Activated CD8-positive, alpha-beta memory T cell treated with anti-CD3 and anti-CD28 coated beads for 24 hours (primary cell): ENCODE results near the gene SRPK3.

Source experiments
- DNase-seq: peaks from one replicate; pipeline ENCODE4 v3.0.0-alpha.2; 2020

The SRPK3 gene

DNA sequence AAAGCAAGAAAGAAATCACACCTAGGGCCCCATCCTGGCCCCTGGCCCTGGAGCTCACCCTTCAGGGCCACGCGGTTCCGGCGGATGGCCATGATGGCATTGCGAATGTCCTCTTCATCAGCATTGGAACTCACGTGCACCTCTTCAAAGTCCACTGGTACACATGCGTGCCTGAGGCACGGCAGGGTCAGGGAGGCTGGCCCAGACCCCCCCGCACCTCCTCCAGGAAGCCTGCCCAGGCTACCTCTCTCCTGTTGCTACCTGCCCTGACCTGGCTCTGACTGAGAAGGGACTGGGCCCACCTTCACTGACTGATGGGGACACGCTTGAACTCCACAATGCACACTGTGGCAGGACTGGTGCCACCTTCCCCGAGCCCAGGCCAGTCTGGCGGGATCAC is 8.8 kb downstream of the SRPK3 start:
- DNase-seq = no peak

GRCh38 chrX:153791104-153791852 is 10.4 kb downstream of the SRPK3 start:
- DNase-seq = no peak

DNA sequence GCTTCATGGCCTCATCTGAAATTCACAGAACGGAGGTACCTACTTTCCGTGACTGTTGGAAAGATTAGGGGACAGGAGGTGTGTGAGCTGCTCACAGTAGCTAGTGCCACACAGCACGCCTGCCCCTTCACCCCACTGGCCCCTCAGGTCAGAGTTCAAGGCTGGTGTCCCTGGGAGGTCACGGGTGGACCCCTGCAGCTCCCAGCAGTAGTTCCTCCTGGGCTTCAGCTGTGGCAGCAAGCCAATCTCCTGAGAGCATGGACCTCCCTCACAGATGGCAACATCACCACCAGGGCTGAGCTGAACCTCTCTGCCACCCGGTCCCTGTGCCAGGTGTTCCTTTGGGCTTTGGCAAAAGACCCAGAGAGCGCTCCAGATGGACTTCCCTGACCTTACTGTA is 11.5 kb downstream of the SRPK3 start:
- no peak for DNase-seq

GRCh38 chrX:153793291-153793690 is 12.4 kb downstream of the SRPK3 start:
- DNase-seq = no peak

DNA sequence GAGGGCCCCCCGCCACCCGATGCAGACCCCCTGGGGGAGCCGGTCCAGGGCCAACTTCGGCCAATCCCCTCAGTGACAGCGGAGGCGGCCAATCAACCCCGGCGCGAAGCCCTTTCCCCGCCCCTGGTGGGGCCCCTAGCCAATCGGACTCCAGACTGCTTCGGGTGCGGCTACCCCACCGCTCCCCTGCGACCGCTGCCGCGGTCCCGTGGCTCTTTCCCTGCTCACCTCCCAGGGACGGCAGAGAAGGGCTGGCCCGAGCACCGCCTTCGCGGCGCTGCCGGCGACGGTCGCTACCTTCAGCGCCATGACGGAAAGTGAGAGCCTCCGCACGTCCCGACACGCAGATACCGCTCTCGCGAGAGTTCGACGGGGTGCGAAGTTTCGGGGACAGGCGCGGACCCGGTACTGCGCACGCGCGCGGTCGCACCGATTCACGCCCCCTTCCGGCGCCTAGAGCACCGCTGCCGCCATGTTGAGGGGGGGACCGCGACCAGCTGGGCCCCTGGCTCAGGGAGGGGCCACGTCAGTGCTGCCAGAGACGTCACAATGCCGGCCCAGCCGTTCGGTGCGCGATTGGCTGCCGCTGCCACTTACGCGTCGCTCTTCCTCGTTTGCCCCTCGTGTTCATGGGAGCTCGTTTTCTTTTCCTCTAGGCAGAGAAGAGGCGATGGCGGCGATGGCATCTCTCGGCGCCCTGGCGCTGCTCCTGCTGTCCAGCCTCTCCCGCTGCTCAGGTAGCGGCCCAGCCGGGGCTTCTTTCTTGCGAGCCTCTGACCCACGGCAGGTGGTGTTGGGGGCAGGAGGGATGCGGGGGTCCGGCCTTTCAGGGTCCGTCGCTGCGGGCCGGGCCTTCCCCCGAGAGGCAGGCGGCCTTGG is 13.4 kb downstream of the SRPK3 start, which contains the start of the genes IDH3G and SSR4:
IDH3G (minus strand) TSS at position 358 of the 879 bp plus-strand sequence; CDS start at position 309, 49 bp downstream.
SSR4 (plus strand) TSS at position 651 of the 879 bp plus-strand sequence; CDS start at position 671, 20 bp downstream.
- peak; percentile 95 for DNase-seq

DNA sequence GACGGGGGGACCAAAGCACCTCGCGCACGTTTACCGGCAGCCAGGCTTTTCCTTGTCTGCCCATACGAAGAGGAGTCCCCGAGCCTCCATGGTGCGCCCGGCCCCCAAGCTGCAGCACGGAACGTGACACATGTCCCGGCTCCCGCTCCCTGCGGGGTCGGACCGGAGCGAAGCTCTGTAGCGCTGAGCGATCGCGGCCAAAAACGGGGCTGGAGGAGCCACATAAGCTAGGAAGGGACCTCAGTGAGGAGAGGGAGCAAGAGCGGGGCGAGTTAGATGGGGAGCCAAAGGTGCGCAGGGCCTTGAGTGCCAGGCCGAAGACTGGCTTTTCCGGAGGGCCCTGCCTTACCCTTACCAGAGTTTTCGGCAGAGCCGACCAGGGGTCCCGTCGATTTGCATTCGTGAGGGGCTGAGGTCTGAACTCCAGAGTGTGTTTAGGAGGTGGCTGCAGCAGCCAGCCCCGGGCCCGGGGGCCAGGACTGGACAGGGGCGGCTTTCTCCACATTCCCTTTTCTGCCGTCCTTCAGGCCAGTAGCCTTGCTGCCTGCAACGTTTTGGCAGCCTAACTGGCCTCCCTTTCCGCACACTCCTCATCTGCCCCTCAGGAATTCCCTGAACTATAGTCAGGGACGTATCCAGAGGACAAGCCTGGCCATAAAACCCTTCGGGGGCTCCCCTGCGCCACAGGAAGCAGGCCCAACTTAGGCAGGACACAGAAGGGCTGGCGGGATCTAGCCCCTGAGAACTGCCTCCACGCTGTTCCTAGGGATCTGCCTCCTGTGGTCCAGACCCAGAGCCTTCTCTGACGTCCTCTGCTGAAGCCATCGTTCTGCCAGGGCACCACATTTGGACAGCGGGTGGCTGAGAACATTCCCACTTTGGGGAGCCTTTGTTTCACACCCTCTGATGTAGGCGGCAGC is 14.3 kb downstream of the SRPK3 start:
- DNase-seq = no peak

GRCh38 chrX:153797415-153798015 is 16.7 kb downstream of the SRPK3 start:
- DNase-seq = no peak

GRCh38 chrX:153799326-153799725 is 18.5 kb downstream of the SRPK3 start:
- no peak for DNase-seq

DNA sequence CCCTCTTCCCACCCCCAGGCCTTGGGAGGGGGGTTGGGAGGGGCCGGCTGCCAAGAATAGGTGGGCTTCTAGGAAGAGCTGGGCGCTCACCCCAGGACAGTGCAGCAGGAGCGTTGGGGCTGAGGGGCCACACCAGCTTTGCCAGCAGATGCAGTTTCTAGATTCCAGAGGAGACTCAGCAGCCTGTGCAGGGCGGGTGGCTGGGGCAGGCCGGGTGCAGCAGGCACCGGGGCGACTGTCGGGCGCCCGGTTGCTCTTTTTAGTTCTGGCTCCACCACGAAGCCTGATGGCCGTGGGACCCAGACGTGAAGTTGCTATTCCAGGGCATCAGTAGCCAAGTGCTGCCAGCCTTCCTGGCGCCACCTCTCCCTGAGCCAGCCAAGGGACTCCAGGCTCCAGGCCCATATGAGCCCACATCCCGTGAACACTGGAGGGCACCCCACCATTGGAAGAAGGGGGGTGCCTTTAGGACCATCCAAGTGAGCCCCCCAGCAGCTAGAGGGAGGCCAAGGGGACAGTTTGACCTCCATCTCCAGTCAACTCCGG is 19.4 kb downstream of the SRPK3 start:
- DNase-seq = no peak

GRCh38 chrX:153800746-153801145 is 19.9 kb downstream of the SRPK3 start:
- DNase-seq = no peak

DNA sequence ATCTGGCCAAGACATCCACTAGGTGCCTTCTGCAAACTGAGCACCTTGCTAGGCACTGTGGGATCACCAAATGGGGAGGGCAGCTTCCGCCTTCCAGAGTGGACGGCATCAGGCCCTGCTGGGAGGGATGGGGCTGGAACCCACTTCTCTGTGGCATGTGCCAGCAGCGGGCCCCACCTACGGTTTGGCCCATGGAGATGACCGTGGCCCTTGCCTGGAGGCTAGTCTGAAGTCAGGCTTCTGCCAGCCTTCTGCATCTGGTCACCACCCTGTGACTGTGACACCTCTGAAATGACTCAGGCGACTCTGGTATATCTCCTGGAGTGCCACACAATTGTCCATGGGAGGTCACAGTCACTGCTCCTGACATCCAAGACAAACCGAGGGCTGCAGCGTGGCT is 20.8 kb downstream of the SRPK3 start:
- DNase-seq = no peak

DNA sequence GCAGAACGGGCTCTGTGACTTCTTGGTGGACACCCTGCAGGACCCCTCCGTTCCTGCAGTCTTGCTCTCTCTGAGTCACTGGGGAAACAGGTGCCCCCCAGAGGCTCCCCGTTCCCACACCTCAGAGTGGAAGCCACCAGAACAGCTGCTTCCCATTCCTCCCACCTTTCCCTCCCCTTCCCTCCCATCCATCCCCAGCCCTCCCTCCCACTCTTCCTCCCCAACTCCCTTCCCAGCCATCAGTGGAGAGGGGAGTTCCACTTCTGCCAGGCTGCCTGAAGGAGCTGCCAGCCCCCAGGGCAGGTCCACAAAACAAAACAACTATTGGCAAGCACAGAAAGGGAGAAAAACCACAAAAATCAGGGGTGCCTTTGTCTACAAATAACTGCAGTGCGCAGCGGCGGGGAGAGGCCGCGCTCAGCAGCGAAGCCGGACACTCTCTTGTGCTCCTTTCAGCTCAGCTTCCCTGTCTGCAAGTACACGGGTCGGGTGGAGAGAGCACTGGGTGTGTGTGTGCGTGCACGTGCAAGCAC is 21.7 kb downstream of the SRPK3 start:
- DNase-seq = no peak

DNA sequence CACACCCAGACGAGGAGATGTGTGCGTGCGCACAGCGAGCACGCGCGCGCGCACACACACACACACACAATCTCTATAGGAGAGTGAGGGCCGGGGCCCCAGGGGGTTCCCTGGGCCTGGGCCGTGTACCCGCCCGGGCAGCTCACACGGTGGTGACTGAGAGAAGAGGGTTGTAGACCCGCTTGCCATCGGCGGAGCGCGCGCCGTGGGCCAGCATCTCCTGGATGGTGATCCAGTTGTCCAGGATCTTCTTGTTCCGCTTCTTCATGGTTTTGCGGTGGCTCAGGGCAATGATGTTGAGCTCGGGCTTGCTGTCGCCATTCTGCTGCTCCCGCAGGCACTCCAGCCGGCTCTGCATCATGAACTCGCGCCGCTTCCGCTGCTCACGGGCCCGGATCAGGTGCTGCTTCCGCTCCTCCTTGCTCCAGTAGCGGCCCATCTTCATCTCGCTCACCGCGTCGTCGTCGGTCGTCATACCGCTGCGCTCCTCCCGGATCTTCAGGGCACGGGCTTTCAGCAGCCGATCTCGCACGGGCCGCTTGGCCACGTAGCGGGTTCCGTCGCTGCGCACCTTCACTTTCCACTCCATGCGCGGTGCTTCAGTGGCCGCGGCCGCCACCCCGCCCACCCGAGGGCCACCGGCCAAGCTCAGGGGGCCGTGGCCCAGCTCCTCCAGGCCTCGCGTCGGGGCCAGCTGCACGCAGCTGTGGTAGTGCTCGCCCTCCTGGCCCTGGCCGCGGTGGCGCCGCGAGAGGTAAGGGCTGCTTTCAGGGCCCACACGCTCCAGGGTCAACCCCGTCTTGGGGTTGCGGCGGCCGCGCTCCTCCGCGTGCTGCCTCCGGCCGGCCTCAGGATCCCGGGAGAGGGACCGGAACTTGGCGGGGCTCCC is 22.6 kb downstream of the SRPK3 start:
- DNase-seq = no peak

DNA sequence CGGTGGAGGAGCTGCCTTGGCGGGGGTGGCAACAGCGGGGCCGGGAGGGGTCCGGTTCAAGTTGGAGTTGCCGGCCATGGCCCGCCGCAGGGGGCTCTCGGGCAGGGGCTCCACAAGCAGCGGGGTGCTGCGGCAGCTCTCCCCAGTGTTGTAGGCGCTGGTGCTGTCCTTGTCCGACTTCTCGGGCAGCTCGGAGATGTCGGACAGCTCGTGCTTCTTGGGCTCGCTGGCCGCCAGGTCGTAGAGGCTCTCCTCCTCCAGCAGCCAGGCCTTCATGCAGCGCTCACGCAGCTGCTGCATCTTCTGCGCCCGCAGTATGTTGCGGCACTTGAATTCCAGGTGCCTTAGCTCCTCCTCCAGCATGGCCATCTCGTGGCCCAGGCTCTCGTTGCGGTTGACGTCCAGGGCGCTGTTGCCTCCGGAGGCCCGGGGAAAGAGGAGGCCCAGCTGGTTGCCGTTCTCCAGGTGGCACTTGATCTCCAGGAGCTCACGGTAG is 23.3 kb downstream of the SRPK3 start:
- no peak for DNase-seq

DNA sequence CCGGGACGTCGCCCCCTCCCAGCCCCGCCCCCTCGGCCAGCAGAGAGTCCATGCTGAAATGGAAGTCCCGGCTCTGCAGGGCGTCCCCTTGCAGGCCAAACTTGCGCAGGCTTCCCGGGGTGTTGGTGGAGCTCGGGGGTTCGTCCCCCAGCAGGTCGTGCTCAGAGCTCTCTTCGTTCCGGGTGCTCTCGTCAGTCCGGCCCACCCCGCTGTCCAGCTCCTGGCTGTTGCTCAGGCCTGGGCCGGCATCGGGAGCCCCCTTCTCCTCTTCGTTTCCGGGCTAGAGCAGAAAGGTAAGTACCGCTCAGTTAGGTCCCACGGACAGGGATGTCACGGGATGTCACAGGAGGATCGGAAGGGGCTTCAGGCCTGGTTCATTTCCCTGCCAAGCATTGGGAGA is 23.8 kb downstream of the SRPK3 start:
- DNase-seq = no peak

DNA sequence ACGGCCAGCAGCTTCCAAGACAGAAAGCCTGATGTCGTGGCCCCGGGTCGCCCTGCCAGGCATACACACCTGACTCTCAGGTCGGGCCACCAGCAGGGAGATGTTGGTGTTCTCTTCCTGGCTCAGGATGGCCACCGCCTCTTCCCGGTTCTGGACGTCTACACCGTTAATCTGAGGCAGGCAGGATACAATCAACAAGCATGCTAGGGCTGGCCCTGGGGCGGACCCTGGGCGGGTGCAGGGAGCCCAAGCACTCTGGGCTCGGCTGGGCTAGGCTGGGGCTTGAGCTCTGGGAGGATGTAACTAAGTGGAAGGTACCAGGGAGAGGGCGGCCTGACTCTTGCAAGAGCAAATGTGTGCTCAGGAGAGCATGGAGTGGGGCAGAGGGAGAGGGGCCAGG is 24.6 kb downstream of the SRPK3 start:
- DNase-seq = no peak

- no peak for DNase-seq
These were observed 26.2 kb downstream of the SRPK3 start for GRCh38 chrX:153806999-153807575.

- DNase-seq = no peak
These were observed 27.1 kb downstream of the SRPK3 start for GRCh38 chrX:153807976-153808375.

DNA sequence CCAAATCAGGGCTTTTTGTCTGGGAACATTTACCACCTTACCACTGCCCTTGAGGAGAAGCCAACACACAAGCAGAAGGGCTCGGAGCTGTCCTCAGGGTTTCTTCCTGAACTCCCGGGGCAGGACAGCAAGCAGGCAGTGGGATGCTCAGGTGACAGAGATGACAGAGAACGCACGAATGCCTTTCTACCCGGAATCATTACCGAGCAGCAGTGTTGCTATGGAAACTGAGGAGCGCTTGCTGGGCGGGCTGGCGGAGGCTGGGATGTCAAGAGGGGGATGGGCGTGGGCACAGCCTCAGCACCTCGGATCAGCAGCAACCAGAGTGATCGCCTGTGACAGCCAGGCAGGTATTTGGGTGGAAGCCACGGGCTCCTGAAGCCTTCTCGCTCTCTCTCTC is 31.4 kb downstream of the SRPK3 start:
- no peak for DNase-seq

DNA sequence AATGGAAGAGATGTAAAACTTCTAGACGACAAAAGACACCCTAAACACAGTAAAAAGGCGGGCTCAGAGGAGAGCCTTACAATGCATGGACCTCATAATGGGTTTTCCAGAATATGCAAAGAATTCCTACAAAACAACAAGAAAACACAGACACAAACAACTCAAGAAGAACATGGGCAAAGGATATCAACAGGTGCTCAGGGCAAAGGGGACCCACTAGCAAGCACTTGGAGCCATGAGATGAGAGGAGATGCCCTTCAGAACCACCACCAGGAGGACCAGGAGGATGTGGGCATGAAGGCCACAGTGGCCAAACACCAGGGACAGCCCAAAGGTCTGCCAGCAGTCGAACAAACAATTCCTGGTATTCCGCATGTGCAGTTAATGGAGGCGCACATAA is 32.3 kb downstream of the SRPK3 start:
- DNase-seq = no peak
